ENCODE results near the gene B4GALT3.

GRCh38 chr1:161225534-161226319, 48.4 kb upstream of the B4GALT3 start, which contains the start of gene TOMM40L:
- TF ChIP-seq FOXA1 (IDR thresholded peaks at IDR 0.05) (no peak), SP1 (IDR thresholded peaks at IDR 0.05) (no peak), FOXK2 (IDR thresholded peaks at IDR 0.05) (no peak), ARNT (IDR thresholded peaks at IDR 0.05) (no peak)

Data from HEK293T (cell line).